Activated CD8-positive, alpha-beta memory T cell treated with anti-CD3 and anti-CD28 coated beads for 36 hours (primary cell): ENCODE results near the gene PRKACG. TPM values are rescaled to one million over a fixed set of nuclear protein-coding genes. Genes with fewer than 3 reads are reported as not detected.

Source experiments
- CTCF ChIA-PET: fragments of 350-600 bp; sonication (Branson Sonifier 250); formaldehyde crosslinking; loops from one replicate; lab custom pipeline; 2021; ENCODE audit warnings: antibody characterized with exemption; lab: Charles Lee
- POLR2A ChIA-PET: fragments of 350-600 bp; sonication (Branson Sonifier 250); formaldehyde crosslinking; loops from one replicate; lab custom pipeline; 2021; ENCODE audit warnings: antibody characterized with exemption; lab: Charles Lee
- total RNA-seq, 2 experiments: library from RNA; stranded (reverse); gene quantifications; one replicate each; pipeline ENCODE4 v1.2.3, GENCODE V29; 2021

Gene PRKACG
- total RNA-seq, 2 experiments from 2014 or later, result not detected

- ChIA-PET POLR2A (no interaction called here), CTCF (no interaction called here)
Observed at GRCh38 chr9:69030851-69031645, 17.1 kb upstream of the PRKACG start.

- CTCF ChIA-PET, result no interaction called here
- POLR2A ChIA-PET, result no interaction called here
Observed at GRCh38 chr9:69029535-69029934, 15.6 kb upstream of the PRKACG start.

- POLR2A ChIA-PET, result no interaction called here
- CTCF ChIA-PET, result interaction anchor here (1.2 kb wide), 1 partner anchor 164 kb away, joined by 3 read pairs; no protein-coding TSS in a partner anchor
Observed at GRCh38 chr9:69028754-69029153, 14.8 kb upstream of the PRKACG start.

GRCh38 chr9:69027355-69028097 lies 13.6 kb upstream of the PRKACG start:
- ChIA-PET POLR2A (no interaction called here), CTCF (interaction anchor here (1.0 kb wide), 1 partner anchor 8 kb away, joined by 3 read pairs; the partner anchor contains the start of gene FXN)

- CTCF ChIA-PET, result interaction anchor here (1.3 kb wide), 1 partner anchor 12 kb away, joined by 4 read pairs; the partner anchor contains the start of gene FXN
- POLR2A ChIA-PET, result no interaction called here
Observed at GRCh38 chr9:69023650-69024049, 9.7 kb upstream of the PRKACG start.

GRCh38 chr9:69020301-69021145 lies 6.6 kb upstream of the PRKACG start:
- POLR2A ChIA-PET, result no interaction called here
- CTCF ChIA-PET, result interaction anchor here (0.7 to 1.4 kb wide), 3 partner anchors 15 to 42 kb away, joined by 3 to 4 read pairs (median 3); partner anchors contain the start of gene FXN

- ChIA-PET POLR2A (no interaction called here), CTCF (interaction anchor here (0.7 to 1.4 kb wide), 2 partner anchors 15 to 41 kb away, joined by 3 read pairs; partner anchors contain the start of gene FXN)
Observed at GRCh38 chr9:69019808-69020207, 5.9 kb upstream of the PRKACG start.

- ChIA-PET CTCF (interaction anchor here (0.6 to 1.4 kb wide), 2 partner anchors 17 to 87 kb away, joined by 3 read pairs; partner anchors contain the start of gene FXN), POLR2A (no interaction called here)
Observed at GRCh38 chr9:69018737-69019136, 4.8 kb upstream of the PRKACG start.

GRCh38 chr9:69016191-69017096 lies 2.5 kb upstream of the PRKACG start:
- ChIA-PET CTCF (no interaction called here), POLR2A (no interaction called here)

- ChIA-PET POLR2A (no interaction called here), CTCF (interaction anchor here (0.8 kb wide), 1 partner anchor 13 kb away, joined by 3 read pairs; no protein-coding TSS in a partner anchor)
Observed at GRCh38 chr9:69013382-69013727, 558 bp downstream of the PRKACG start.

GRCh38 chr9:69012696-69013381 lies 1.1 kb downstream of the PRKACG start:
- CTCF ChIA-PET, result interaction anchor here (0.8 kb wide), 1 partner anchor 14 kb away, joined by 3 read pairs; no protein-coding TSS in a partner anchor
- POLR2A ChIA-PET, result no interaction called here

GRCh38 chr9:69009708-69010107 lies 4.2 kb downstream of the PRKACG start:
- CTCF ChIA-PET, result no interaction called here
- POLR2A ChIA-PET, result no interaction called here

GRCh38 chr9:69004836-69005235 lies 9.1 kb downstream of the PRKACG start:
- POLR2A ChIA-PET, result no interaction called here
- CTCF ChIA-PET, result interaction anchor here (1.3 kb wide), 1 partner anchor 422 kb away, joined by 3 read pairs; no protein-coding TSS in a partner anchor

- ChIA-PET POLR2A (no interaction called here), CTCF (no interaction called here)
Observed at GRCh38 chr9:69003051-69003450, 10.9 kb downstream of the PRKACG start.

- CTCF ChIA-PET, result no interaction called here
- POLR2A ChIA-PET, result no interaction called here
Observed at GRCh38 chr9:69001921-69002320, 12.0 kb downstream of the PRKACG start.

GRCh38 chr9:68999393-69000105 lies 14.4 kb downstream of the PRKACG start:
- POLR2A ChIA-PET, result interaction anchor here (0.5 kb wide), 1 partner anchor 418 kb away, joined by 3 read pairs; no protein-coding TSS in a partner anchor

GRCh38 chr9:68998812-68999211 lies 15.1 kb downstream of the PRKACG start:
- POLR2A ChIA-PET, result no interaction called here
- CTCF ChIA-PET, result interaction anchor here (0.7 to 1.3 kb wide), 3 partner anchors 15 to 417 kb away, joined by 3 to 4 read pairs (median 3); no protein-coding TSS in a partner anchor

More at GRCh38 chr9:68999393-69000105, 14.4 kb downstream of the PRKACG start:
- CTCF ChIA-PET, result interaction anchor here (0.6 to 1.3 kb wide), 7 partner anchors 11 to 418 kb away, joined by 3 to 4 read pairs (median 3); no protein-coding TSS in a partner anchor
